Breast epithelium (tissue), 3 donors: ENCODE data around the gene ADAMTSL5.

Experiments used
- CTCF ChIP-seq, 3 donors: fragments of 450-650 bp; IDR thresholded peaks; one replicate each; pipeline ENCODE4 v1.5.1; 2016 to 2017; ENCODE audit warnings: antibody characterized with exemption in 3 of 3, mild to moderate bottlenecking in 3 of 3, moderate library complexity in 3 of 3
- POLR2A ChIP-seq: fragments of 450-650 bp; IDR thresholded peaks from one replicate; pipeline ENCODE4 v1.6.1; 2016; ENCODE audit warnings: antibody characterized with exemption, mild to moderate bottlenecking, moderate library complexity
- POLR2AphosphoS5 ChIP-seq, 3 donors: sonication (generic); formaldehyde crosslinking; IDR thresholded peaks; one replicate each; pipeline ENCODE4 v1.6.1; 2017; ENCODE audit warnings: antibody characterized with exemption in 3 of 3

GRCh38 chr19:1520203-1520780, 7.5 kb upstream of the ADAMTSL5 start:
- no peak for TF ChIP-seq CTCF (IDR thresholded peaks at IDR 0.05)
- no peak for TF ChIP-seq POLR2A
- TF ChIP-seq POLR2AphosphoS5 (IDR thresholded peaks at IDR 0.05): no peak
